GM18499 (cell line): ENCODE results near the gene FBXW11.
"Not testable (repeated sequence)": the region's sequence is repeated elsewhere in the genome, so short reads cannot be mapped to it uniquely, and the experiment has no call there.

Experiments used
- ATAC-seq: cut with Tn5 transposase; IDR thresholded peaks from one replicate; pipeline ENCODE4 v1.9.1; 2021; ENCODE audit warnings: moderate number of reproducible peaks; ENCODE audit not compliant: insufficient read depth, unreplicated experiment

FBXW11 gene

GRCh38 chr5:171924493-171925122, 81.8 kb downstream of the FBXW11 start:
- no peak for ATAC-seq

GRCh38 chr5:171920765-171921391, 85.6 kb downstream of the FBXW11 start:
- no peak for ATAC-seq

- not testable (repeated sequence) for ATAC-seq
Observed at GRCh38 chr5:171915700-171916099, 90.7 kb downstream of the FBXW11 start.

GRCh38 chr5:171914726-171915338, 91.6 kb downstream of the FBXW11 start:
- no peak for ATAC-seq

- ATAC-seq, result no peak
Observed at GRCh38 chr5:171913987-171914273, 92.5 kb downstream of the FBXW11 start.

GRCh38 chr5:171911152-171911551, 95.3 kb downstream of the FBXW11 start:
- ATAC-seq, result no peak

GRCh38 chr5:171908638-171909037, 97.8 kb downstream of the FBXW11 start:
- ATAC-seq, result no peak

- ATAC-seq, result peak; percentile 45
Observed at GRCh38 chr5:171907725-171908343, 98.6 kb downstream of the FBXW11 start.

GRCh38 chr5:171906703-171907590, 99.5 kb downstream of the FBXW11 start:
- ATAC-seq, result no peak

GRCh38 chr5:171906066-171906570, 100.3 kb downstream of the FBXW11 start:
- ATAC-seq, result no peak

- ATAC-seq, result no peak
Observed at GRCh38 chr5:171904886-171905285, 101.6 kb downstream of the FBXW11 start.

- ATAC-seq, result no peak
Observed at GRCh38 chr5:171901764-171902163, 104.7 kb downstream of the FBXW11 start.

GRCh38 chr5:171899792-171900191, 106.6 kb downstream of the FBXW11 start:
- ATAC-seq, result no peak

- no peak for ATAC-seq
Observed at GRCh38 chr5:171898879-171899278, 107.6 kb downstream of the FBXW11 start.

GRCh38 chr5:171898386-171898785, 108.1 kb downstream of the FBXW11 start:
- ATAC-seq, result no peak

- ATAC-seq, result no peak
Observed at GRCh38 chr5:171897231-171897630, 109.2 kb downstream of the FBXW11 start.

- no peak for ATAC-seq
Observed at GRCh38 chr5:171895081-171895480, 111.4 kb downstream of the FBXW11 start.

GRCh38 chr5:171893290-171893886, 113.0 kb downstream of the FBXW11 start:
- ATAC-seq, result no peak

- no peak for ATAC-seq
Observed at GRCh38 chr5:171891595-171891994, 114.8 kb downstream of the FBXW11 start.

- ATAC-seq, result no peak
Observed at GRCh38 chr5:171891150-171891549, 115.3 kb downstream of the FBXW11 start.
